Endothelial cell of umbilical vein (primary cell): ENCODE results near the gene ANKRD45. TPM values are rescaled to one million over a fixed set of nuclear protein-coding genes. Genes with fewer than 3 reads are reported as not detected.

Experiments
- BruUV-seq: library from RNA; stranded (reverse); fragments of 400-500 nt; replicated peaks from 2 replicates; lab custom pipeline; 2021; lab: Mats Ljungman, UMichigan
- CTCF ChIA-PET: fragments of 300-600, 350-600 bp; sonication (Branson Sonifier 250); formaldehyde crosslinking; loops from one replicate; lab custom pipeline; 2021; ENCODE audit warnings: antibody characterized with exemption, inconsistent platforms; lab: Charles Lee
- POLR2A ChIA-PET: fragments of 300-600, 350-600 bp; sonication (Branson Sonifier 250); formaldehyde crosslinking; loops from one replicate; lab custom pipeline; 2021; ENCODE audit warnings: antibody characterized with exemption, inconsistent platforms; lab: Charles Lee
- DNase-seq: peaks from one replicate; pipeline ENCODE4 v3.0.0-alpha.2; 2011; ENCODE audit warnings: low read depth, low spot score
- FAIRE-seq: peaks from 2 replicates; lab custom pipeline; 2011; peaks lifted over from hg19 to GRCh38; lab: Jason Lieb, UNC
- H2AFZ ChIP-seq: 2 replicates; pipeline ENCODE4 v1.6.0; 2012; ENCODE audit warnings: low read depth, low read length, control low read depth, inconsistent platforms
- H3K27ac ChIP-seq: 2 replicates; pipeline ENCODE4 v1.5.1; 2011; ENCODE audit warnings: low read depth, mild to moderate bottlenecking, control low read depth, low read length, moderate library complexity; ENCODE audit not compliant: insufficient read depth
- H3K27me3 ChIP-seq, 2 experiments: 2 replicates each; pipeline versions ENCODE4 v1.6.0 to v1.6.1; 2011; ENCODE audit warnings: low read length in 2 of 2, mixed read lengths in 1 of 2; ENCODE audit not compliant: control insufficient read depth in 2 of 2, insufficient read depth in 2 of 2
- H3K36me3 ChIP-seq, 2 experiments: 2 replicates in 1 of 2; 3 replicates in 1 of 2; pipeline ENCODE4 v1.5.1; 2011; ENCODE audit warnings: low read length in 2 of 2, mild to moderate bottlenecking in 1 of 2, moderate library complexity in 1 of 2; ENCODE audit not compliant: control insufficient read depth in 2 of 2, insufficient read depth in 2 of 2; ENCODE audit errors: extremely low read depth in 1 of 2
- H3K4me1 ChIP-seq: 3 replicates; pipeline ENCODE4 v1.5.1; 2011; ENCODE audit warnings: mild to moderate bottlenecking, low read length; ENCODE audit not compliant: control insufficient read depth, insufficient read depth; ENCODE audit errors: extremely low read depth
- H3K4me2 ChIP-seq: 2 replicates; pipeline ENCODE4 v1.6.1; 2011; ENCODE audit warnings: low read length, control low read depth, mixed read lengths; ENCODE audit not compliant: insufficient read depth
- H3K4me3 ChIP-seq, 3 experiments: fragments of 200-600 bp in 1 of 3; sonication (generic), shearing (Covaris generic) in 1 of 3; replicated peaks in 1 of 3; 2 replicates each; pipeline ENCODE4 v1.5.1; 2011 to 2016; ENCODE audit warnings: control low read depth in 3 of 3, low read length in 3 of 3, mild to moderate bottlenecking in 2 of 3, inconsistent platforms in 1 of 3, low read depth in 1 of 3, moderate library complexity in 1 of 3; ENCODE audit not compliant: insufficient read depth in 1 of 3
- H3K79me2 ChIP-seq: 2 replicates; pipeline ENCODE4 v1.6.0; 2012; ENCODE audit warnings: low read length, inconsistent platforms; ENCODE audit not compliant: control insufficient read depth, insufficient read depth
- H3K9ac ChIP-seq: replicated peaks from 2 replicates; pipeline ENCODE3; 2011; ENCODE audit warnings: low read length, control low read depth; ENCODE audit not compliant: insufficient read depth; ENCODE audit errors: extremely low read depth
- H3K9me1 ChIP-seq: replicated peaks from 3 replicates; pipeline ENCODE4 v1.6.0; 2011; ENCODE audit warnings: mild to moderate bottlenecking, low read length; ENCODE audit not compliant: control insufficient read depth, insufficient read depth; ENCODE audit errors: extremely low read depth
- H3K9me3 ChIP-seq: replicated peaks from 2 replicates; pipeline ENCODE4 v1.5.1; 2012; ENCODE audit warnings: low read length, inconsistent platforms; ENCODE audit not compliant: control insufficient read depth, insufficient read depth
- H4K20me1 ChIP-seq: replicated peaks from 2 replicates; pipeline ENCODE3; 2011; ENCODE audit warnings: mild to moderate bottlenecking, low read length; ENCODE audit not compliant: control insufficient read depth, insufficient read depth; ENCODE audit errors: extremely low read depth
- CTCF ChIP-seq, 2 donors: IDR thresholded peaks; 1 replicate in 1 of 2; 2 replicates in 1 of 2; pipeline ENCODE4 v1.5.1; 2011; ENCODE audit warnings: low read length in 2 of 2, mild to moderate bottlenecking in 2 of 2, moderate library complexity in 2 of 2, control low read depth in 1 of 2, inconsistent platforms in 1 of 2, low read depth in 1 of 2; ENCODE audit not compliant: insufficient read depth in 1 of 2; ENCODE audit errors: extremely low read depth in 1 of 2
- EZH2 ChIP-seq: IDR thresholded peaks from 2 replicates; pipeline ENCODE4 v1.6.1; 2012; ENCODE audit warnings: borderline replicate concordance, low read depth, mild to moderate bottlenecking, moderate library complexity, low read length, inconsistent platforms; ENCODE audit not compliant: severe bottlenecking
- FOS ChIP-seq: IDR thresholded peaks from 2 replicates; pipeline ENCODE4 v1.6.1; 2011; ENCODE audit warnings: mild to moderate bottlenecking, low read length, moderate library complexity, borderline replicate concordance; ENCODE audit not compliant: insufficient read depth
- GATA2 ChIP-seq: IDR thresholded peaks from 2 replicates; pipeline ENCODE4 v1.7.0; 2011; ENCODE audit warnings: low read depth, mild to moderate bottlenecking, moderate library complexity, mixed read lengths, low read length; ENCODE audit not compliant: insufficient read length, insufficient read depth
- MAX ChIP-seq: IDR thresholded peaks from 2 replicates; pipeline ENCODE4 v1.6.1; 2011; ENCODE audit not compliant: insufficient read depth, insufficient read length
- MYC ChIP-seq: IDR thresholded peaks from one replicate; pipeline ENCODE4 v1.6.1; 2011; ENCODE audit warnings: mild to moderate bottlenecking, low read depth, low read length
- dilution Hi-C: fragments of 300-500 bp; cut with MboI; formaldehyde crosslinking; loops from one replicate; pipeline ENCODE4 v1.15.0; 2019; ENCODE audit warnings: low sequenced_read_pairs; ENCODE audit not compliant: extremely low pct_ligation_motif_present
- intact Hi-C: fragments of 100-400 bp; cut with micrococcal nuclease; formaldehyde crosslinking; loops from one replicate; pipeline ENCODE4 v1.10.0; 2022
- polyA plus RNA-seq, 4 experiments: library from polyadenylated mRNA; depleted of rRNA in 3 of 4; stranded (reverse) in 3 of 4; unstranded in 1 of 4; fragments of >200 nt; gene quantifications; 2 replicates each; pipeline versions ENCODE4 v1.2.1 to v1.2.3, GENCODE V29; 2011 to 2012; ENCODE audit warnings: missing spikeins in 1 of 4
- total RNA-seq: library from RNA; stranded (reverse); gene quantifications from 2 replicates; pipeline ENCODE4 v1.2.3, GENCODE V29; 2021

The ANKRD45 gene
- total and polyA plus RNA-seq, 2 donors (not counting 3 experiments of a cell fraction or from before 2014, with no cell fraction given) = 0.19 to 0.62 TPM

- H3K36me3 ChIP-seq = no peaks in the 10 kb centered on the region
- ChIA-PET POLR2A (no interaction called here), CTCF (interaction anchor here (1.6 kb wide), 1 partner anchor 18 kb away, joined by 4 read pairs; no protein-coding TSS in a partner anchor)
- H3K79me2 ChIP-seq = no peaks in the 10 kb centered on the region
- no peak overlapping the region for H3K9ac ChIP-seq
- intact Hi-C loops (no loop called here), dilution Hi-C loops (no loop called here)
- H2AFZ ChIP-seq = no peak overlapping the region
- peaks cover 8 to 37% of the 10 kb centered on the region in 2 experiments for H3K27me3 ChIP-seq
- no peak for DNase-seq
- H3K4me1 ChIP-seq = no peaks in the 10 kb centered on the region
- H3K4me2 ChIP-seq = no peak overlapping the region
- H3K9me3 ChIP-seq = no peaks in the 10 kb centered on the region
- H4K20me1 ChIP-seq = no peaks in the 10 kb centered on the region
- H3K4me3 ChIP-seq = no peak overlapping the region
- no peak for TF ChIP-seq CTCF (IDR thresholded peaks at IDR 0.05; ENCODE audit: extremely low read depth in 1 of 2, insufficient read depth in 1 of 2, low read depth in 1 of 2, low read length in 2 of 2)
- no peak for TF ChIP-seq MAX
- H3K27ac ChIP-seq = no peak overlapping the region
- no TSS peak for BruUV-seq
- H3K9me1 ChIP-seq = no peaks in the 10 kb centered on the region
- FAIRE-seq = no peak
These were observed 39.1 kb upstream of the ANKRD45 start for GRCh38 chr1:173708787-173709186.

DNA sequence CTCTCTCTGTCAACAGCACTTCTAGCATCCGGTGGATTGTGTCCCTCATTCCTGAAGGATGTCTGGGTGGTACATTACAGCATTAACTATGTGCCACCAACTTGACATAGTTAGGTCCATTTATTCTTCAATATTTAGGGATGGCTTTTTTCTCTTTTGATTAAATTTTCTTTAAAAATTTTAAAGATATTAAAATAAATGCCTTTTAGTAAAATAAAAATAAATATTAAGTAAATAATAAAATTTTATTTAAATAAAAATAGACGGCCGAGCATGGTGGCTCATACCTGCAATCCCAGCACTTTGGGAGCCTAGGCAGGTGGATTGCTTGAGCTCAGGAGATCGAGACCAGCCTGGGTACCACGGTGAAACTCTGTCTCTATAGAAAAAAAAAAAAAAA, 35.5 kb upstream of the ANKRD45 start:
- Histone ChIP-seq H3K27me3 (peaks cover 5 to 18% of the 10 kb centered on the region in 2 experiments), H4K20me1 (no peaks in the 10 kb centered on the region), H3K4me2 (no peak overlapping the region), H3K79me2 (no peaks in the 10 kb centered on the region), H3K36me3 (no peaks in the 10 kb centered on the region), H3K4me1 (no peaks in the 10 kb centered on the region), H2AFZ (no peak overlapping the region), H3K4me3 (no peak overlapping the region), H3K9ac (no peak overlapping the region), H3K27ac (no peak overlapping the region), H3K9me1 (no peaks in the 10 kb centered on the region), H3K9me3 (no peaks in the 10 kb centered on the region)
- no TSS peak for BruUV-seq
- POLR2A ChIA-PET = no interaction called here
- dilution Hi-C loops (no loop called here), intact Hi-C loops (no loop called here)
- DNase-seq (no peak), FAIRE-seq (no peak)
- TF ChIP-seq FOS (no peak), EZH2 (no peak), GATA2 (no peak), MYC (no peak)
- CTCF ChIA-PET = no interaction called here
